ENCODE results near the gene FREM2.

FREM2 gene

DNA sequence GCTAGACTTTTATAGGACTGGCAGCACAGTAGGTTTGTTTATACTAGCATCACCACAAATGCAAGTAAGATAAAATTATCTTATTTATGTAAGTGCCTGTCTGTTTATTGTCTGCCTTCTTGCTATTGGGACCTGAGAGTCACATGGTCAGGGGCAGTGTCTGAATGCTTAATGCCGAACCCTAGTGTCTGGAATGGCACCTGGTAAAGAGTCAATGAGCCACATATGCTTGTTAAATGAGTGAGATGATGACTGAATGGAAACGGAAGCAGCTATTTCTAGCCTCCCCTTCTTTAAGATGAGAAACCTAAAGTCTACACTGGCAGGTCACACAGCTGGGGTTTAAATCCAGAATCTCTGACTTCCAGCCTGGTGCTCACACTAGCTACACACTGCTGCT lies 211.6 kb downstream of the FREM2 start:
- no peak for DNase-seq (ENCODE audit: low read depth in 2 of 2)

DNA sequence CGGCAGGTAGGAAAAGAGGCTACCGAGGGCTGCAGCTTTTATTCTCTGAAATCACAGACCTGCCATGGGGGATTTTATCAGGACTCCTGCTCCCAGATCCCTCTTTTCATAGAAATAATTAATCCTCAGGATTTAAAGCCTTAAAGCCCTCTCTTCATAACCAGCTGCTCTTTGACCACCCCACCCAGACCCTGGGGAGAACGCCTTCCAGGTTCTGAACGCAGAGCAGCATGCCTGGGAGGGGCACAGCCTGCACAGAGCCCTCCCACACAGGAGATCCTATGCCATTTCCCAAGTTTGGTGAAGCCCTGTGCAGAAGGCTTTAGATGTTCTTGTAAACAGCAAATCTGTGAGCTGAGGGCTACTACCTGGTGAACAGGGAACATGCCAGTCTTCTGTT lies 212.7 kb downstream of the FREM2 start:
- no peak for DNase-seq (ENCODE audit: low read depth in 2 of 2)

DNA sequence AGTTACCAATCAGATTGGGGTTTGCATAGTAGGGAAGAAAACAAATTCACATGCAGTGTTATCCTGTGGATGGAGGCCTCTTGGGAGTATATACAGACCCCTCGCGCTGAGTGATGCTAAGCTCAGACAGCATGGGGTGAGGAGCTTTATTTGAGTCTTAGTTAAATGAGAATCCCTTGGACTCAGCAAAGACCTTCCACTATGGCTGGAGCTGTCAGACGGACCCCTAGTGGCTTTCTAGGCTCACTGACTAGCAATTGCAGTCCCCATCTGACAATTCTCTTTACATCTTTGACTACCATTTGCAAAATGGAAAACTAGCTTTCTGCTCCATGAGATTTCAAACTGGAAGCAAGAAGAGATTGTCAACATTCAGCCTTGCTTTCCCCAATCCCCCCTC lies 213.3 kb downstream of the FREM2 start:
- no peak for DNase-seq (ENCODE audit: low read depth in 2 of 2)

DNA sequence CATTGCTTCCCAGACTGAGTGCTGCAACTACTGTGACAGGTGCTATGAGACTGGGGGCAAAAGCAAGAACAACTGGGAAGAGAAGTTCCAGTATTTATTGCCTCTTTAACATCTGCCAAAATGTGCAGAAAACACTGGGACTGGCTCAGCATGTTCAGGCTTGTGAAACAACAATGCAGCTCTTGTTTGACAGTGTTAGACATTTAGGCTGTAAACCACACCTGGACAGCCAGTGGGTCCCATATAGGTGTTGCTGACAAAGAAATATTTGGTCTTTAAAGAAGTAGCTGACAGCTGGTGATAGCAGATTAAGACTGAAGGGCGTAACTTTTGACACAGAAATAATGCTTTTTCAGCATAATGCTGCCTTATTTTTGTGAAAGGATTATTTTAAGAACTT lies 215.7 kb downstream of the FREM2 start:
- DNase-seq (ENCODE audit: low read depth in 2 of 2) = no peak

DNA sequence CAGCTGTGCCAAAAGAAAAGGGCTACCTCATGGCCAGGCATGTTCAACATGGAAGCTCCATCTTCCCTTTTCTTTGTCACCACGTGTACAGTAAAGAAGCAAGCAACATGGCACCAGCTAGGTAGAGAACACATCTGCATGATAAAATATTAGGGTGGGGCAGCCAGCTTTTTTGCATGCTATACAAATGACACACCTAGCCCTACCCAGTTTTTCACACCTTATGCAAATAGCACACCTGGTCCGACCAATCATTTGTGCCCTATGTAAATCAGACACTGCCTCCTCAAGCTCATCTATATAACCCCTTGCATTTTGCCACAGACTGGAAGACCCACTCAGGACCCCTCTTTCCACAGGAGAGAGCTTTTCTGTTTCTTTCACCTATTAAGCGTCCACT lies 218.2 kb downstream of the FREM2 start:
- no peak for DNase-seq (ENCODE audit: low read depth in 2 of 2)

DNA sequence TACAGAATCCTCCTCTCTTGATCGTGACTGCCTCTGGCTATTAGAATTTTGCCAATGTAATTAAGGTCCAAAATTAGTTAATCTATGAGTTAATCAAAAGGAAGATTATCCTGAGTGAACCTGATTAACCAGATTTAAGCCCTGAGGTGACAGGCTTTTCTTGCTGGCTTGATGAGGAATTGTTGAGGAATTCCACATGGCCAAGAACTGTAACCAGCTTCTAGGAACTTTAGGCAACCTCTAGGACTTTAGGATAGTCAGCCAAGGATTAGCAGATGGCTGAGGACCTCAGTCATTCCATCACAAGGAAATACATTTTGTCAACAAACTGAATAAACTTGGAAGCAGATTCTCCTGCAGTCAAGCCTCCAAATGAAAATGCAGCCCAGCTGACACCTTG lies 219.0 kb downstream of the FREM2 start:
- no peak for DNase-seq (ENCODE audit: low read depth in 2 of 2)

DNA sequence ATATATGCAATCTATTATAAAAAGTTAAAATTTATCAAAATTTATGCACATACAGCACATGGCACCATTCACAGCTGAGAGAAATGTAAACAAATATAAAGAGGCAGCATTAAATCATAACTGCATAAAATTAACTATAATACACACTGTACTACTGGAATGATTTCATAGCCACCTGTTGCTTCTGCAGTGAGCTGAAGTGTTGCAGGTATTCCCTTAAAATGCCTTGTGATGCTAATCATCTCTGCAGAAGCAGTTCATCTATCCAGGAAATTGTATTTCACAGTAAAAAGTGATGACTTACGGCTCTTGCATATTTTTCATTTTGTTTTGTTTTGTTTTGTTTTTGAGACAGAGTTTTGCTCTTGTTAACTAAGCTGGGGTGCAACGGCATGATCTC lies 221.7 kb downstream of the FREM2 start:
- DNase-seq (ENCODE audit: low read depth in 2 of 2) = no peak

DNA sequence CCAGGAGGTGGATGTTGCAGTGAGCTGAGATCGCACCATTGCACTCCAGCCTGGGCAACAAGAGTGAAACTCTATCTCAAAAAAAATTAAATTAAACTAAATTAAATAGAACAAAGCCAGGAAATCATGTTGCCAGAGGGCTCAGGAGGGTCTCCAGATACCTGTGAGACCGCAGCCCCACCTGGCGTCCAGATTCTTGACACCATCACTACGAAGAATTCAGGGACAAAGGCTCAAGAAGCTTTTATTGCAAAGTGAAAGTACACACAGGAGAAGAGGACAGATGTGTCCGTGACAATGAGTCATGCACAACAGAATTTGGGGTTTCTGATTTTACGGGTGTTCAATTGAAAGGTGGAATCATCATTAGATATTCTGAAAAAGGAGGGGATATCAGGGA lies 227.2 kb downstream of the FREM2 start:
- DNase-seq (ENCODE audit: low read depth in 2 of 2) = no peak

DNA sequence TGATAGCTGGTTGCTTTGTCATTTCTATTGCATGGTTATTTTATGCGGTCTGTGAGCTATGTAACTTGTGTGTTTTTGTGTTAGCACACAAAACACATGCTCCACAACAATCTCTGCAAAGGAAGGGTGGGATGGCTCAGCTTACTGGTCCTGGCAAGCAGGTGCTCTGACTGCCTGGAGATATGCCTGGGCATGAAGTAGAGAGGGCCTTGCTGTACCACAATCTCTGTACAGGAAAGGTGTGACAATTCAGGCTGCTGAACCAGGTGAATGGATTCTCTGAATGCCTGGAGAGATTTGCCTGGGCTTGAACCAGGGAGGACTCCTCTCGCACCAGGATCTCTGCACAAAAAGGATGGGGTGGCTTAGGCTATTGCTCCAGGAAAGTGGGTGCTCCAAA lies 234.2 kb downstream of the FREM2 start:
- no peak for DNase-seq (ENCODE audit: low read depth in 2 of 2)

DNA sequence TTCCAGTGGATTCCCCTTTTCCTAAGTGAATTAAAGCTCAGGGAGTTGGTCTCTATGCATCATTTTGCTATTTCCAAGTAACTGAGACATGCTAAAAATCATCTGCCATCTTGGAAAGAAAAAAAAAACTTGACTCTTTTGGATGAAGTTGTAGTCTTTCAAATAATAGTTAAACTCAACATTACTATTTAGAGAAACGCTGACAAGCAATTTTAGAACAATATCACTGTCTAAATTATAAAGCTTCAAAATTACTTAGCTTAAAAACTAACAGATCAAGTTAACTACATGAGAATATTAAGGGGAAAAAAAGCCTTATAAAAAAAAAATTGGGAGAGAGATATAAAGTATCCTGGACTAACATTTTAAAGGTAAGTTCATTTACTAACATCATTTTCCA lies 235.3 kb downstream of the FREM2 start:
- DNase-seq (ENCODE audit: low read depth in 2 of 2) = no peak

DNA sequence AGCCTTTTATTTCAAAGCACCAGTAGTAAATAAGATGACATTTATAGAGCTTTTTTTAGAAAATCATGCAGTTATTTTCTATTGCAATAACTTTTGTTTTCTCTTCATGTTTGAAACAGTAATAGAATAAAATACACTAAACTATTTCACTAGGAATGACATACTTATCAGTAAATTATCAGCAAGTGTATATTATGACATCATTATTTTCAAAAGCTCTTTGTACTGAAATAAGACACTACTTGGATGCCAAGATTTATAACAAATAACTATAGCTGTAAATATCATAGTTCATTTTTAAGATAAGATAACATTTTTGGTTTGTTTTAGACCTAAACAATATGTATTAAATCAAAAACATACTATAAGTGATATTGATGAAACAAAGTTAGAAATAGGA lies 246.9 kb downstream of the FREM2 start:
- DNase-seq (ENCODE audit: low read depth in 2 of 2) = no peak
